HG02678 (cell line): ENCODE data around the gene RAB9A.
A peak's percentile ranks its signal among the peaks of the same experiment; 100 is the strongest.

Experiments
- ATAC-seq: cut with Tn5 transposase; IDR thresholded peaks from one replicate; pipeline ENCODE4 v1.9.1; 2021; ENCODE audit warnings: mild to moderate bottlenecking, moderate library complexity; ENCODE audit not compliant: unreplicated experiment

Gene RAB9A

GRCh38 chrX:13742397-13743176 lies 53.7 kb downstream of the RAB9A start:
- peak; percentile 91 for ATAC-seq

GRCh38 chrX:13747836-13748235 lies 58.9 kb downstream of the RAB9A start:
- ATAC-seq = no peak

- no peak for ATAC-seq
These were observed 59.6 kb downstream of the RAB9A start for GRCh38 chrX:13748486-13748885.

- no peak for ATAC-seq
These were observed 61.3 kb downstream of the RAB9A start for GRCh38 chrX:13750204-13750603.

DNA sequence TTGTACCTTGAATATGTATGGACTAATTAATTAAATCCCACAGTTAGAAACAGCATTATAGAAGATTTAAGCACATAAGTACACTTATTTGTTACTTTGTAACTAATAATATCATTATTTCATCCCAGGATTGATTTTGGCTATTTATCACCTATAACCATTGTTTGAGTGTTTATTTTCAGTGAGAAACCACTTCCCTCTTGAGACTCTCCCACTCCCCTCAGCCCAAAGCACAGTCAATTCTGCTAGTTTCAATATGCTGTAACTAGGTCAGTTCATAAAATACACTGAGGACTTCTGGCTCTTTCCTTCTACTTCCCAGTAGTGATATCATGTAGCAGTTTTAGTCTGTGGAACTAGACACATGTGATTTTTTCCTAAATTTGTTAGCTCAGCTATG lies 61.9 kb downstream of the RAB9A start:
- ATAC-seq = peak; percentile 50

DNA sequence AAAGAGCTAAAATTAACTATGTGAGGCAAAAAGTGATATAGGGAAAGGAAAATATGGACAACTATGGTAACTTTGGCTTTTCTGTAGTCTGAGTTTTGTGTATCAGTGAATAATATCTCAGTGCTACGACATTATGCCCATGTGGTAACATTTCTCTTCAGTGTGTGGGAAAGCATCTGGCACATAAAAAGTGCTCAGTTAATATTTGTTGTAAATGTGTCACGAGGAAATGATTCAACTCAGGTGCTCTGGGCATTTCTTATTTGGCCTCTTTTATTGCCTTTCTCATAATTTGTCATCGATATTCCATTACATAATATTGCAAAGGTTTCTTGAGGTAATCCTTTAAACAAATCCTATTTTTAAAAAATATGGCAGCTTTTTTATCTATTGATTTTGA lies 63.2 kb downstream of the RAB9A start:
- ATAC-seq = no peak

GRCh38 chrX:13752646-13753045 lies 63.7 kb downstream of the RAB9A start:
- ATAC-seq = peak; percentile 71

DNA sequence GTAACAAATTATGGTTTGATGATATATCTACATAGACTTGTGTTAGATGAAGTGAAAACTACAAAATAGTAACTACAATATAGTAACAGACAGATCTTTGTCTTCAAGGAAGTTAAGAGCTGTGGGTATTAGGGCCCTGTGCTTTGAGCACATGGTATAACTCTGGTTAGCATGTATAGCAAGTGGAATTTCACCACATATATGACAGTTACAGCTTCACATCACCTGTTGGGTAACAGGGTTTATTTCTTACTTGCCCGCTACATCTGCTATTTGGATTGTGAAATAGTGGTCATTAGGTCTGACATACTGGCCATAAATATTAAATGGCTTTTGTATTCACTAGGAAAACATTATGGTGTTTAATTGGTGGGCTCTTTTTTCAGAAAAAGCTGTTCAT lies 65.8 kb downstream of the RAB9A start:
- ATAC-seq = no peak

DNA sequence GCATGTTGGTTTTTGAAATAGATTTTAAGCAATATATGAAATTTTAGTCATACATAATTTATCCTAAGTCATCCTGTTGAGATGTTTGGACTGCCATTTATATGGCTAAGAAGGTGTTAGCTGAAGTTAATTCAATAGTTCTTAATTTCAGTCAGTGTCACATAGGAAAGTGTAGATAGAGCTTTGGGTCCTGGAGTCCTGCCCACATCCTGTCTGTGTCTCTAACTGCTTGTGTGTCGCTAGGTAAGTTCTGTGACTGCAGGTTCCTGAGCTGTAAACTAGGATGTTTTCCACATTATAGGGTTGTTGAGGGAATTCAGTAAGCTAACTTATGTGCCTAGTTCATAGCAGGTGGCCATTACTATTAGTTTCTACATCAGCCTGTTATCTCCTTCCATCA lies 66.3 kb downstream of the RAB9A start:
- ATAC-seq = no peak

- ATAC-seq = no peak
These were observed 67.5 kb downstream of the RAB9A start for GRCh38 chrX:13756381-13756780.

- ATAC-seq = peak; percentile 57
These were observed 70.3 kb downstream of the RAB9A start for GRCh38 chrX:13759152-13759718.
